PC-3 (cell line): ENCODE results near the gene P3H3. TPM values are rescaled to one million over a fixed set of nuclear protein-coding genes. Genes with fewer than 3 reads are reported as not detected.

Experiments used
- ATAC-seq: fragments of 200-7000 bp; cut with Tn5 transposase; 2 replicates; pipeline ENCODE4 v1.9.1; 2020; ENCODE audit warnings: mild to moderate bottlenecking, moderate library complexity
- BruUV-seq: library from RNA; stranded (reverse); fragments of 400-500 nt; replicated peaks from 2 replicates; lab custom pipeline; 2021; lab: Mats Ljungman, UMichigan
- CTCF ChIA-PET: fragments of 300-600 bp; sonication (Branson Sonifier 250); formaldehyde crosslinking; loops from one replicate; lab custom pipeline; 2022; ENCODE audit warnings: antibody characterized with exemption; lab: Charles Lee
- POLR2A ChIA-PET: fragments of 300-600 bp; sonication (Branson Sonifier 250); formaldehyde crosslinking; loops from one replicate; lab custom pipeline; 2022; ENCODE audit warnings: antibody characterized with exemption; ENCODE audit not compliant: unreplicated experiment; lab: Charles Lee
- DNase-seq: peaks from one replicate; pipeline ENCODE4 v3.0.0-alpha.2; 2015
- H2AFZ ChIP-seq: fragments of 300-600 bp; sonication (generic); 2 replicates; pipeline ENCODE4 v1.6.0; 2016; ENCODE audit warnings: antibody characterized with exemption, low read length
- H3F3A ChIP-seq: fragments of 300-600 bp; sonication (generic); one replicate; pipeline ENCODE4 v1.6.0; 2017; ENCODE audit warnings: antibody characterized with exemption, low read length, control low read depth, mild to moderate bottlenecking; ENCODE audit not compliant: unreplicated experiment
- H3K27ac ChIP-seq: fragments of 300-600 bp; sonication (generic); 2 replicates; pipeline ENCODE4 v1.5.1; 2016; ENCODE audit warnings: mild to moderate bottlenecking, low read length
- H3K27me3 ChIP-seq: fragments of 300-600 bp; sonication (generic); 2 replicates; pipeline ENCODE4 v1.6.1; 2016; ENCODE audit warnings: low read length, mixed read lengths
- H3K36me3 ChIP-seq: fragments of 300-600 bp; sonication (generic); 2 replicates; pipeline ENCODE4 v1.6.1; 2016; ENCODE audit warnings: low read depth, mixed run types, low read length, mixed read lengths
- H3K4me1 ChIP-seq: fragments of 300-600 bp; sonication (generic); 2 replicates; pipeline ENCODE4 v1.5.1; 2016; ENCODE audit warnings: low read length; ENCODE audit not compliant: insufficient read depth
- H3K4me2 ChIP-seq: fragments of 300-600 bp; sonication (generic); 2 replicates; pipeline ENCODE4 v1.6.0; 2016; ENCODE audit warnings: low read length
- H3K4me3 ChIP-seq: fragments of 300-600 bp; sonication (generic); 2 replicates; pipeline ENCODE4 v1.5.1; 2016; ENCODE audit warnings: mild to moderate bottlenecking, low read length, mixed read lengths
- H3K79me2 ChIP-seq: fragments of 300-600 bp; sonication (generic); 2 replicates; pipeline ENCODE4 v1.6.1; 2017; ENCODE audit warnings: low read length, mixed read lengths
- H3K9ac ChIP-seq: fragments of 300-600 bp; sonication (generic); 2 replicates; pipeline ENCODE4 v1.6.0; 2016; ENCODE audit warnings: mild to moderate bottlenecking, low read length
- H3K9me2 ChIP-seq: fragments of 300-600 bp; sonication (generic); replicated peaks from 2 replicates; pipeline ENCODE4 v1.6.1; 2016; ENCODE audit warnings: mixed run types, low read length, mixed read lengths
- H3K9me3 ChIP-seq: fragments of 300-600 bp; sonication (generic); 2 replicates; pipeline ENCODE4 v1.6.1; 2016; ENCODE audit warnings: low read length, mixed read lengths
- H4K20me1 ChIP-seq: fragments of 300-600 bp; sonication (generic); 2 replicates; pipeline ENCODE4 v1.6.1; 2016; ENCODE audit warnings: low read length, mixed read lengths
- CTCF ChIP-seq: fragments of 300-600 bp; sonication (generic); conservative IDR thresholded peaks from 2 replicates; pipeline ENCODE4 v1.5.1; 2017; ENCODE audit warnings: antibody characterized with exemption, low read depth, mild to moderate bottlenecking, low read length
- EZH2 ChIP-seq: fragments of 300-600 bp; sonication (generic); IDR thresholded peaks from one replicate; pipeline ENCODE4 v1.6.1; 2017; ENCODE audit warnings: antibody characterized with exemption, mild to moderate bottlenecking, low read length; ENCODE audit not compliant: unreplicated experiment
- EZH2phosphoT487 ChIP-seq: fragments of 300-600 bp; sonication (generic); IDR thresholded peaks from 2 replicates; pipeline ENCODE4 v1.6.1; 2018; ENCODE audit warnings: mild to moderate bottlenecking, antibody characterized with exemption, low read length, borderline replicate concordance
- intact Hi-C: fragments of 100-400 bp; cut with micrococcal nuclease; formaldehyde crosslinking; loops from 2 replicates; pipeline ENCODE4 v1.9.0; 2023
- total RNA-seq: library from RNA; depleted of rRNA; stranded (reverse); fragments of >200 nt; gene quantifications from 2 replicates; pipeline ENCODE4 v1.2.3, GENCODE V29; 2014

Gene P3H3
- total RNA-seq, 1 experiment from 2014 or later: 9.3 TPM

- Histone ChIP-seq H3K27ac (peak overlapping the region; percentile 52), H3K79me2 (peaks cover 55% of the 10 kb centered on the region), H3K4me3 (peak overlapping the region; percentile 86), H3K9ac (peak overlapping the region; percentile 76), H3K4me1 (peaks cover 23% of the 10 kb centered on the region), H4K20me1 (no peaks in the 10 kb centered on the region), H3K9me2 (no peaks in the 10 kb centered on the region), H3K36me3 (peaks cover 28% of the 10 kb centered on the region), H3K9me3 (no peaks in the 10 kb centered on the region), H3K27me3 (no peaks in the 10 kb centered on the region), H2AFZ (peak overlapping the region; percentile 71), H3F3A (no peaks in the 10 kb centered on the region), H3K4me2 (peak overlapping the region; percentile 99)
- TF ChIP-seq CTCF (no peak), EZH2 (no peak), EZH2phosphoT487 (no peak)
- ATAC-seq (peak; percentile 2; the same call in 1 of the 2 replicates), DNase-seq (peak; percentile 54)
- ChIA-PET CTCF (interaction anchor here (1.0 to 1.7 kb wide), 3 partner anchors 16 to 38 kb away, joined by 4 to 12 read pairs (median 7); partner anchors contain the start of gene SPSB2), POLR2A (interaction anchor here (0.5 kb wide), 3 partner anchors 18 to 163 kb away, joined by 3 to 13 read pairs (median 9); partner anchors contain the start of gene ZNF384)
- no TSS peak for BruUV-seq
- intact Hi-C loops: loop anchor here (5.0 kb wide), 2 partner anchors 101 to 154 kb away; partner anchors contain the start of gene MLF2
These were observed 24.6 kb downstream of the P3H3 start for GRCh38 chr12:6852651-6853354.

GRCh38 chr12:6853626-6854025 lies 25.4 kb downstream of the P3H3 start:
- ChIA-PET POLR2A (no interaction called here), CTCF (no interaction called here)
- Histone ChIP-seq H4K20me1 (no peaks in the 10 kb centered on the region), H3F3A (no peaks in the 10 kb centered on the region), H3K79me2 (peaks cover 55% of the 10 kb centered on the region), H3K9ac (peak overlapping the region; percentile 76), H3K9me3 (no peaks in the 10 kb centered on the region), H3K27me3 (no peaks in the 10 kb centered on the region), H2AFZ (no peak overlapping the region), H3K4me3 (peak overlapping the region; percentile 86), H3K27ac (peak overlapping the region; percentile 52; the same call in 1 of the 2 replicates), H3K4me1 (peaks cover 23% of the 10 kb centered on the region), H3K9me2 (no peaks in the 10 kb centered on the region), H3K36me3 (peaks cover 35% of the 10 kb centered on the region), H3K4me2 (peak overlapping the region; percentile 99)
- no TSS peak for BruUV-seq
- ATAC-seq: no peak
- intact Hi-C loops: loop anchor here (5.0 kb wide), 2 partner anchors 101 to 154 kb away; partner anchors contain the start of gene MLF2
- no peak for TF ChIP-seq EZH2
- TF ChIP-seq CTCF: no peak
- no peak for TF ChIP-seq EZH2phosphoT487
- no peak for DNase-seq
